Stimulated activated CD8-positive, alpha-beta memory T cell treated with anti-CD3 and anti-CD28 coated beads, Interleukin-2, amount 100 ng/mL, for 1 hour (primary cell): ENCODE measurements around the gene TFB1M.
"Not testable (repeated sequence)": the region's sequence is repeated elsewhere in the genome, so short reads cannot be mapped to it uniquely, and the experiment has no call there.

Experiments
- DNase-seq, 2 donors: peaks; one replicate each; pipeline ENCODE4 v3.0.0-alpha.2; 2020; ENCODE audit warnings: low read depth in 2 of 2

TFB1M gene

DNA sequence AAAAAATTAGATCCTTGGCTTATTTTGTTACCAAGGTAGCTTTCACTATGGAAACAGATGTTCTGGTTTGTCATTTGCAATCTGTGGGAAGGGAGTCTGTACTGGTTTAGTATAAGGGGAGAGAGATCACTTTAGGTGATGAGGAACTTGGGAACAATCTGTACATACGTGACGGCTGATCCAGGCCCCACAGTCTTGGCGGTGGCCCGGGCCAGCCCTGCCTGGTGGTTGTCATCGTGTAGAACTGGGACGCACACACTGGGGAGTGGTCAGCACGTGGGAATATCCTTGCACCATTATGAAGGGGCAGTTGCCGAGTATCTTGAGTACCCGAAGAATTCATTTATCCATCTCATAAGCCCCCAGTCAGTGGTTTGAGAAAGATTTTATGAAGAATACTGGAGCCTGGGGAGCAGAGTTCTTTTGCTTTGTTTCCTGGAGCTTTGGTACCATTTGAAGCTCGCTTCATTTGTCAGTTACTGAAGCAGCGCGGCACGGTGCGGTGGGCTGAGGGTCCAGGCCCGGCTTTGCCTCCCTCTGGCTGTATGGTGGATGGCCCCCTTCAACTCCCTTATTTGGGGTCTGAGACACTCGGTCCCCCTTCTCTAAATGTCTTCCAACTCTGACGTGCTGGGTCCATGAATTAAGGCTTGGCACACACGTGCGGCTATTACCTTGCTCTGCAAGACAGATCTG lies 73.2 kb downstream of the TFB1M start:
- DNase-seq, result no peak

DNA sequence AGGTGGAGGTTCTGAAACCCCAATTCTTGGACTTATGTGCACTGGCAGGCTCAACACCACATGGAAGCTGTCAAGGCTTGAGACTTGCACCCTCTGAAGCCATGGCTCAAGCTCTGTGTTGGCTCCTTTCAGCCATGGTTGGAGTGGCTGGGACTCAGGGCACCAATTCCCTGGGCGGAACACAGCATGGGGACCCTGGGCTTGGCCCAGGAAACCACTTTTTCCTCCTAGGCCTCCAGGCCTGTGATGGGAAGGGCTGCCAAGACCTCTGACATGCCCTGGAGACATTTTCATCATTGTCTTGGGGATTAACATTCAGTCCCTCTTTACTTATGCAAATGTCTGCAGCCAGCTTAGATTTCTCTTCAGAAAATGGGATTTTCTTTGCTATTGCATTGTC lies 76.7 kb downstream of the TFB1M start:
- no peak for DNase-seq

DNA sequence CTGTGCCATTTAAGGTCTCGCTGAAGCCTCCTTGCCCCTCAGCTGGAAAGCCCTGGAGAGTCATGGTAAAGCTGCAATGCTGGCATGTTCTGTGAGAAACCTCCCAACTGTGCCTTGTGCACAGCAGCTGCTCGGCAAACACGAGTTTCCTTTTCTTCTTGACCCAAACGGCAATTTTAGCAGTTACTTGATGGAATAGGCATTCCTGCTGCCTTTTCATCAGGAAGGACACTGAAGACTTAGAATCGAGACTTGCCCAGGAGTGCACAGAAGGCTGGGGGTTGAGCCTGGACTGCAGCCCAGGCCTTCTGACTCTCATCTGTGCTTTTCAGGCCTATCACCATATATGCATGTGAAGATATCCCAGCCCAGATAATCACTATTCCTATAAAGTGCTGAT lies 79.2 kb downstream of the TFB1M start:
- no peak for DNase-seq

DNA sequence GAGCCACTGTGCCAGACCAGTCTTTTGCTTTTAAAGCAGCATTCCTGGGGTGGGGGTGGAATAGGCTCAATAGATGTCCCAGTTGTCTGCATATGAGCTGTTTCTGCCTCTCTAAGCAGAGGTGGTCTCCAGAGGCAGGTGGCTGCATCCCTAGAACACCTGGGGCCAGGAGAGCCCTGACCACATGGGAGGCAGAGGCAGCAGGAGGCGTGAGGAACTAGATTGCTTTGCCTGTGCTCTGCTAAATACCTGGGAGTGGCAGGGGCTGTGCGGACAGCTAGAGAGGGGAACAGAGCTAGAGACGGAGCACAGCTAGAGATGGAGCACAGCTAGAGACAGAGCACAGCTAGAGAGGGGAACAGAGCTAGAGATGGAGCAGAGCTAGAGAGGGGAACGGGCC lies 79.6 kb downstream of the TFB1M start:
- no peak for DNase-seq

DNA sequence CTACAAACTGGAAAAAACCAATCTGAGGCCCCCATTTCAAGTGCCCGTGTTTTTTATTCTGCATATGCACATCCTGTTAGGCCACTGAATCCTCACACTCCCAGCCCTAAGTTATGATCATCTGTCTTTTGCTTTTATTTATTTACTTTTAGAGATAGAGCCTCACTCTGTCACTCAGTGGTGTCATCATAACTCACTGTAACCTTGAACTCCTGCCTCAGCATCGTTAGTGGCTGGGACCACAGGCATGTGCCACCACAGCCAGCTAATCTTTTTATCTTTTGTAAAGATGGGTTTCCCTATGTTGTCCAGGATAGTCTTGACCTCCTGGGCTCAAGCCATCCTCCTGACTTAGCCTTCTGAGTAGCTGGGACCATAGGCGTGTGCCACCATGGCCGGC lies 80.1 kb downstream of the TFB1M start:
- no peak for DNase-seq

DNA sequence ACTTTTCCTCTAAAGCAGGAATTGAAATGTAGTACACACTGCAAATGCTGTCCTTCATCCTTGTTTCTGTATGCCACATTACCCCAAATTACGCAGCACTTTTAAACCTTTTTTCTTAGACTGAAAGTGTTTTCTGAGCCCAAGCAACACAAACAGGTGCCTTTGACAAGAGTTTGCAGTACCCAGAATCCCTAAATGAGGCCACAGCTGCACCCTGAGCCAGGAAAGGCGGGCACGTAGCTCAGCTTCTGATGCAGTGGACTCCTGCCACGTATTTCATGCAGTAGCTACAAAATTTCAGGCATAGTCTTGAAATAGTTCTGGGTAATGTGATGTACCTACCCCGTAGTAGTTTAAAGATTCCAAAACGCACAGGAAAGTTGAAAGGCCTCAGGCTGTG lies 81.4 kb downstream of the TFB1M start:
- no peak for DNase-seq

DNA sequence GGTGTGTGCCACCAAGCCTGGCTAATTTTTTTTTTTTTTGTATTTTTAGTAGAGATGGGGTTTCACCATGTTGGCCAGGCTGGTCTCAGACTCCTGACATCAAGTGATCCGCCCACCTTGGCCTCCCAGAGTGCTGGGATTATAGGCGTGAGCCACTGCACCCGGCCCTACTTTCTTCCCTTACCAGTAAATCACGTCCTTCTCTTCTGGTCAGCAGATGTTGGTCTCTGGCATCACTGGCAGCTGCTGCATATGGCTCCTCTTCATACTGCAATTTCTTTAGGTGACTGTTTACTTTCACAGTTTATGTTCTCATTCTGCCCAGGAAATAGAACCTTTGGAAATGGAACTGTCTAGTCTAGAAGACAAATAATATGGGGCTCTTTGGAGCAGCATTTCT lies 83.3 kb downstream of the TFB1M start:
- DNase-seq, result not testable (repeated sequence)

DNA sequence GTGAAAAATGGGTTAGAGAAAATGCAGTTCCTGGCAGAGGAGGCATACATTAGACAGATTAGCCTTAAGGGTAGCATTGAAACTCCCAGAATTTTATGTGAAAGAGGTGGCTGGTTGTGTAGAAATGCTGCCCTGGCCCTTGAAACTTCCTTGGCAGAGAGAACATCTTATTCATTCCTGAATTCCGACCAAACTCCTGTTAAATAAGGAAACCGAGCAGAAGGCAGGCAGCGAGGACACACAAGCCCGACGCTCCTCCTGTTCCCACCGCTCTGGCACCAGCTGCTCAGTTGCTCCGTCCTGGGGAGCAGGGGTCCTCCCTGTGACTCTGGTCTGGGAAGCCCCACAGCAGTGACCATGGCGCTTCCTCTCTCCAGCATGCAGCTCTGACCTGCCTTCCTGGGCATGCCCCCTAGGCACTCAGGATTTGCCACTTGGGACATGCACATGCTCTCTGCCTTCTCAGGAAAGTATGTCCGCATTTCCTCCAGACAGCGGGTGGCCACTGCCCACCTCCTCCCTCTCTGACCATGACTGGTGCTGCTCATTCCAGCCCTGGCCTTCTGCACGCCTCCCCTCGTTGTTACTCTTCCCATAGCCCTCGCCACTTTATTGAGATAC lies 85.6 kb downstream of the TFB1M start:
- no peak for DNase-seq

DNA sequence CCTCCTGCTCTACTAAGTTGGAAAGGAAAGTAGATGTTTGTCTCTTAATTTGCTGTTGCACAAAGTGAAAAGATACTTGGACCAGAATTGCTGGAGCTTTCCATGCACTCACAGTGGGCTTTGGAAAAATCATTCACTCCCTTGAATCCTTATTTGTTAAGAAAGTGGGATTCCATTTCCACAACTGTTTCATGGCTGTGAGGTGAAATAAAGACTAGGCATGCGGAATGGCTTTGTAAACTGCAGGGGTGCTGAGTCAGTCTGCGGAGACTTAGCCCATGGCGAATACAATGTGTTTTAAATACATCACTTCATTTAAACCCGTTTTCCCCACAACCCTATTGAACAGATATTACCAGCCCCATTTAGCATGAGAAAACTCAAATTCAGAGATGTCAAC lies 87.2 kb downstream of the TFB1M start:
- no peak for DNase-seq

DNA sequence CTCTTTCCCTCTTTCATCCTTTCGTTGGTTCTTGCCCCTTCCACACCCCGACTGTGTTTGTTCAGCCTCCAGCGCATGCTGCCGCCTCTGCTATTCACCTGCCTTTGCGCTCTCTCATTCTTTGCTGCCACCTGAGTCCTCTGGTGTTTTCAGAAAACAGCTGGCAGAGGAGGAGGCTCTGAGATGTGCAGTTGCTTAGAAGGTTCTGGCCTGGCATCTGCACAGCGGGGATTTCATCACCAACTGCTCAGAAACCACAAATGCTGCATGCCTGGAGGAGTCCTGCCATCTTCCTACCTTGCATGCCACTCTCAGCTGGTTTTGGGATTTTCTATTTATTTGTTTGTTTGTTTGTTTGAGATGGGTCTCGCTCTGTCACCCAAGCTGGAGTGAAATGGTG lies 89.7 kb downstream of the TFB1M start:
- no peak for DNase-seq

DNA sequence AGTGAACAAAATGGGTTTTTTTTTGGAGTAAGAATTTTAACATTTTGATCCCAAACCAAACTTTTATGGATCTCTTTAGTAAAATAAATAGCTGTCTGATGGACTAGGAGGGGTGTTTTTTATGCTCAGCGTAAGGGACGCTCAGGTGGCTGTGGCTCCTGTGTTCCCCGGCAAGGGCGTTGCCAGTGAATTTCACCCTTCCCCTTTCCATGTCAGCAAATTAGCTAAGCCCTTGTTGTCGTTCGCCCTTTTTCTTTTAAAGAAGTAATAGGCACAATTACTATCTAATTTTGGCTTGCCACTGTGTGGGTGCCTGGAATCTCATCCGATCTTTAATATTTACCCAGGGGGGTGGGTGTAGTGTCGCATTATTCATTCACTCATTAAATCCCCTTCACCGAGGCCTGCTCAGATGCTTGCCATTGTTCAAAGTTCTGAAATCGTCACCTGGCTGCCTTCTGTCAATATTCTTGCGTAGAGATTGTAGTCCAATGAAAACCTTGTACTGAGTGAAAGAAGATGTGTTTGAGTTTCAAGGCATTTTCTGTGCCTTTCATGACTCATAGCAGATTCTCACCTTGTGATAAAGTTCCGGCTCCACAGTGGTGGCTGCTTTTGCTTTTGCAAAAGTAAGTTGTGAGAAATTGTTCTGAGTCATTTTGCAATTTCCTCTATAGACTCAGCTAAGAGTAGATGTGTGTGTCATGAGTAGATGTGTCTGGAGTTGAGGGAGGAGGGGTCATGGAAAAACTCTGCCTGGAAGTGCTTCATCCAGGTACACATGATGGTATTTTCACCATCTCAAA lies 90.4 kb downstream of the TFB1M start:
- DNase-seq, result no peak

DNA sequence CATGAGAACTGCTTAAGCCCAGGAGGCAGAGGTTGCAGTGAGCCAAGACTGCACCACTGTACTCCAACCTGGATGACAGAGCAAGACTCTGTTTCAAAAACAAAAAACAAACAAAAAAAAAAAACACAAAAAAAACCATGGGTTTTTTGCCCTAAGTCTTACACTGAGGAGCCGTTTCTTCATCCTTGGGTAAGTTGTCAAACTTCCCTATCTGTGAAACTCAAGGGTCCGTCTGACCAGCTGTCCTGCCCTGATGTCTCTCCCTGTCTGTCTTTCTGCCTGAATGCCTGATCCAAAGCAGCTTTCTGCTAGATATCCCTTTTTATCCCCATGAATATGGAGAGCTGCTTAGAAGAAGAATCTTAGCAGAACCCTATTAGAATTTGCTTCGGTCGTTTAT lies 91.8 kb downstream of the TFB1M start:
- DNase-seq, result no peak

DNA sequence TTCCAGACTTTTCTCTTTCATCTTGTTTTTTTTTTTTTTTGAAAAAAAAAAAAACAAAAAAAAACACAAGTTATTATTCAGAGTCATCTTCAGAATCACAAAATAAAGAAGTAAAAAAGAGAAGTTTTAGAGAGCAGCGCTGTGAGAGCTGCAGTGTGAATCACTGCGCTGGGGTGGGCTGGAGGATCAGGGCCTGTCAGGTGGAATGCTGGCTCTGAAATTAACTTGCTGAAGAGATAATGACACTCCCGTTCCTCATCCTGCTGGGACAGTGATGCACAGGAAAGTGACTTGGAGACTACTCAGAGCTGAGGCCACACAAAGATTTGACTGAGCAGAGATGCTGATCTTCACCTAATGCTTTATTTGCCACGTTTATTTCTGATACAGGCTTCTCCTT lies 93.2 kb downstream of the TFB1M start:
- no peak for DNase-seq

DNA sequence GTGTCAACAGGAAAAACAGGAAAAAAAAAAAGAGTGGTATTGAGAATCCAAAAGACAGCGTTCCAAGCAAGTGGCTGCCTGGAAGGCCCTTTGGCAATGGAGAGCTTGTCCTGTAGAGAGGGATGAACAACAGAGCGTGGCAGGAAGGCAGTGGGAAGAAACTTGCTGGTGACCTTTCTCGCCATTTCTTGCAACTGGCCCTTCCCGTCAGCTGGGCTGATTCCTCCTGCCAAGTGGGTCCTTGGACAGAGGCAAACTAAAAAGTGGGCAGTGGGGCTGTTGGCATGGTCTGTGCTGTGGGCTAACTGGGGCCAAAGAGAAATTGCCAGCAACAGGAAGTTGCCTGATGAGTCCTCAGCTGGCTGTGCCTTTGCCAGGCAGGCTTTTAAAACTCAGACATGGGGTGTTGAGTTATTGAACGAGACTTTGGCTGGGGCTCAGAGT lies 94.4 kb downstream of the TFB1M start:
- no peak for DNase-seq

DNA sequence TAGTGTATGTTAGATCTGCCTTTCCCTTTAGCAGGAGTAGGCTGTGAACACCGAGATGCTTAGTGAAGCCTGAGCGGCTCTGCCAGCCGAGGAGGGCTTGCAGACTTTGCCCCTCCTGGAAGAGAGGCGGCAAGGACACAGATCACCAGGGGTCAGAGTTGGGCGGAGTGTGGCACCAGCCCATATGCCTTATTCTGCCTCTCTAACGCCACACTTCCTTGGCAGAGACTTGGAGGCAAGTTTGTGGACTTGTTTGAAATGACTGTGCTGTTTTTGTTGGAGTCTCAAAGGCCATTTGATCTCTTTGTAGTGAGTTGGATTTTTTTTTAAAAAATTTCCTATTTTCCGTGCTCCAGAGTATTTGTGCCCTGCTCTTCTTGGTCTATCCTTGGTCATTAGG lies 95.0 kb downstream of the TFB1M start:
- no peak for DNase-seq

DNA sequence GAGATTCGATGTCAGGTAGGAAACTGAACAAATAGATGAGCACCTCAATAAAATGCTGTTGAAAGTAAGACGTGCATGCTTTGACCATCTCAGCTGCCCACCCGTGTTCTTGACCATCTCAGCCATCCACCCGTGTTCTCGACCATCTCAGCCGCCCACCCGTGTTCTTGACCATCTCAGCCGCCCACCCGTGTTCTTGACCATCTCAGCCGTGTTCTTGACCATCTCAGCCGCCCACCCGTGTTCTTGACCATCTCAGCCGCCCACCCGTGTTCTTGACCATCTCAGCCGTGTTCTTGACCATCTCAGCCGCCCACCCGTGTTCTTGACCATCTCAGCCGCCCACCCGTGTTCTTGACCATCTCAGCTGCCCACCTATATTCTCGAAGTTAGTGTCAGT lies 95.6 kb downstream of the TFB1M start:
- DNase-seq, result not testable (repeated sequence)

DNA sequence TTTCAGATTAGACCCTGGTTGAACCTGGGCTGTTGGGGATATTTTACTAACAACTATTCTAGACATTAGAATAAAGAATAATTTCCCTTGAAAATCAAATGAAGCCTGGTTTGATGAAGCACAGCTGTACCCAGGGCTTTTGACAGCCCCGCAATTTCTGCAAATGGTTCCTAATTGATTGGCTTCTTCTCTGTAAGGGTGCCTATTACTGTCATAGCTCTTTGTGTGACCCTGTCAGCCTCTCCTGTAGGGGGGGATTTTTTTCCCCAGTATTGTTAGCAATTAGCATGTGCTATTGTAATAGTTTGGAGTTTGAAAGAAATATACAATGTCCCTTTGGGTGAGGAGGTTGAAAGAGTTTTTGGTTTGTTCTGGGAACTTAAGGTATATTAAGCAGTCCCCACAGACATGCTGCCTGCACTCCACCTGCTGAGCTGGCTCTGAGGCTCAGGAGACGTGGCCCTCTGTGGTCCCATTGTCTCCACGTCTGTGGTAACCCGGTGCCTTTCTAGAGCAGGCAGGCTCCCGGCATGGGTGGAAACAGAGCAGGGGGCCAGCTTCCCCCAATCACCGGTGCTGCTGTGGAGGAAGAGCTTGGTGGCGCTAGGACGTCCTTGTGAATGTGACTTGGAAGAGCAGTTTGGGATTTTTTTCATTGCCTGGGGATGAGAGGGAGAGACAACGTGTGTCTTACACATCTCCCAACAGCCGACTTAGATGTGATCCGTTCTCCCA lies 97.8 kb downstream of the TFB1M start:
- no peak for DNase-seq

DNA sequence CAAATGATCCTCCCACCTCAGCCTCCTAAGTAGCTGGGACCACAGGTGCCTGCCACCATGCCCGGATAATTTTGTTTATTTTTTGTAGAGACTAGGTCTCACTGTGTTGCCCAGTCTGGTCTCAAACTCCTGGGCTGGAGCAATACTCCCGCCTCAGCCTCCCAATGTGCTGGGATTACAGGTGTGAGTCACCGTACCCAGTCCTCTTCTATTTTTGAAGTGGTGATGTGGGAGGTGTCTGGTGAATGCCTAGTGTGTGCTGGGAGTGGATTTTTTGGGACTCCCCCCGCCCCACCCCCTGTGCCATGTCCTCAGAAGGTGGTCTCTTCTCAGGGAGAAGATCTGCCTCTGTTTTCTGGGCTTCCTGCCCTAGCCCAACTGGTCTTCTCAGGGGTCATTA lies 98.4 kb downstream of the TFB1M start:
- no peak for DNase-seq

DNA sequence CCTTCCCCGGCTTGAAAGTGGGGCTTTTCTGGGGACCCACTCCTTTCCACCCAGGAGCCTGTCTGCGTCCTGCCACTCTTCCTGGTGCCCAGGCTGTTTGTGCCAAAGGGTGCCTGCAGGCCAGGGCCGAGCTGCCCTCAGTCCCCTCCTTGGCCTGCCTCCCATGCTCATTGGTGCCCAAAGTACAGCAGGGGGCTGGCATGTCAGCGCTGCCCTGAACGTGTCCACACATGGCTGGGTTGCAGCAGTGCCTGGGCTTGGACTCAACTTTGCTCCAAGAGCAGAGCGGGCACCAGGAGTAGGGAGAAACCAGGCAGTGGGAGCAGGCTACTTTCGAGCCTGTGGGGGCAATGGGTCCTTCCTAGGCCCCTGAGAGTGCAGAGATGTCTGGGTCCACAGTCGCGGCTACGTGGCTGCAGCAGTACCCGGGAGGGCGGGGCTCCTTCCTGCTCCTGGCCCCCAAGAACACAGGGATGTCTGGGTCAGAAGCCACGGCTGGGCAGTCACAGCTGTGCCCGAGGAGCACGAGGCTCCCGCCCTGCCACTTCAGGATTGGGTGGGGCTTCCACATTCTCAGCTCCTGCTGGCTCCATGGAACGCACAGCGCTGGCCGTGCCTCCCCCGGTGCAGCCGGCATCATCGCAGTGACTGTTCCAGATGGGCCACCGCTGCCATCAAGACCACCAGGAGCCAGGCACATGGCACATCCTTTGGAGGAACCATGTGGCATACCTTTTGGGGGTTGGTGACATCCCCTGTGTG lies 100.5 kb downstream of the TFB1M start:
- DNase-seq, result no peak

DNA sequence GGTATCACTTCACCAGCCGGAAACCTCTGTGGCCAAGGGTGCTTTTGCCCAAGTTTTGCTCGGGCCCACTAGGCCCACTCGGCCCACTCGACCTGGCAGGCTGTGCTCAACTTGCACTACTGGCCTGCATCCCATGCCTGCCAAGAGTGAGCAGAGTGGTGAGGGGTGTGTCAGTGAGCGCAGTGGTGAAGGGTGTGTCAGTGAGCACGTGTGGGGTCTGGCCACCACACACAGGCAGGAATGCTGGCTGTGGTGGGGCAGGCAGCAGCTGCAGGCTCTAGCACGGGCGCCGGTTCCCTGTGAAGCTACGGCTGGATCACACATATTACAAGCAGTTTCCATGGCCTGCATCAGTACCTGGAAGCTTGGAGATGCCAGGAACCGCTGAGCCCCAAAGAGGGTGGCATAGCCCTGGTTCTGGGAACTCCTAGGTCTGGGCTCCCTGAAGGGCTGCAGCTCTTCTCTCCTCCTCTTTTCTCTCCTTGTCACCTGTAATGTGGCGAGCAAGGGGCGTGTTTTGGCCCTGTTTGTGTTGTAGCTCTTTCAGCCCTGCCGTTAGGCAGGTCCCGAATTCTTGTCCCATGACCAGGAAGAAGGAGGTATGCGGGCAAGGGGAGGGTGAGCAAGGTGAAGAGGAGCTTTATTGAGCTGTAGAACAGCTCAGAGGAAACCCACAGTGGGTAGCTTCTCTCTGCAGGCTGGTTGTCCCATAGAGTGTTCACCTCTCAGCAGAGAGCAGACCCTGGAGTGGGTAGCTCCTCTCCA lies 101.5 kb downstream of the TFB1M start:
- no peak for DNase-seq

DNA sequence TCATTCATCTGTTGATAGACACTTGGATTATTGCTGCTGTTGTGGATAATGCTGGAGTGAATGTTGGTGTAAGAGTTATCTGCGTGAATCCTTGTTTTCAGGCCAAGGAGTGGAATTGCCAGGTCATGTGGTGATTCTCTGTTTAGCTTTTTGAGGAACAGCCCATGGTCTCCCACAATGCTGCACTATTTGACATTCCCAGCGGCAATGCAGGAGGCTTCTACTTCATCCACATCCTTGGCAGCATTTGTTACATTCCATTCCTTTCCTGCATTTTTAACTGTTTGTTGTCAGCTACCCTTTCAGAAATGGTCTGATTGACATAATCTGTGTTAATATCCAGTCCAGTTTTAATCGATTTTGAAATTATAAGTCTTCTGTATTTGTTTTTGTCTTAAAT lies 102.2 kb downstream of the TFB1M start:
- DNase-seq, result no peak
